Neuronal stem cell (in vitro differentiated cells): Measurements from ENCODE around the gene POP4.

Source experiments
- DNase-seq: peaks from one replicate; pipeline ENCODE4 v3.0.0-alpha.2; 2013; ENCODE audit warnings: low spot score
- H2AFZ ChIP-seq: one replicate; pipeline ENCODE4 v1.6.1; 2013; ENCODE audit warnings: mild to moderate bottlenecking, low read length, inconsistent platforms
- H2AK5ac ChIP-seq: 2 replicates; pipeline ENCODE4 v1.6.1; 2013; ENCODE audit warnings: low read depth, mild to moderate bottlenecking, inconsistent platforms, low read length, moderate library complexity, mixed read lengths
- H2BK120ac ChIP-seq: 2 replicates; pipeline ENCODE4 v1.6.1; 2013; ENCODE audit warnings: low read depth, mild to moderate bottlenecking, inconsistent platforms, low read length, moderate library complexity, mixed read lengths
- H2BK12ac ChIP-seq: one replicate; pipeline ENCODE4 v1.6.1; 2013; ENCODE audit warnings: low read length, inconsistent platforms
- H2BK15ac ChIP-seq: 2 replicates; pipeline ENCODE4 v1.6.1; 2013; ENCODE audit warnings: mild to moderate bottlenecking, low read length, inconsistent platforms, mixed read lengths
- H2BK5ac ChIP-seq: one replicate; pipeline ENCODE4 v1.6.1; 2013; ENCODE audit warnings: inconsistent platforms, mild to moderate bottlenecking, low read length, moderate library complexity
- H3K14ac ChIP-seq: one replicate; pipeline ENCODE4 v1.6.1; 2013; ENCODE audit warnings: low read length, inconsistent platforms
- H3K18ac ChIP-seq: 2 replicates; pipeline ENCODE4 v1.6.1; 2013; ENCODE audit warnings: low read length, inconsistent platforms
- H3K23ac ChIP-seq: 2 replicates; pipeline ENCODE4 v1.6.1; 2013; ENCODE audit warnings: low read depth, mild to moderate bottlenecking, mixed read lengths, low read length, inconsistent platforms; ENCODE audit not compliant: poor library complexity
- H3K27ac ChIP-seq: replicated peaks from 3 replicates; pipeline ENCODE4 v1.5.1; 2013; ENCODE audit warnings: low read length, inconsistent platforms
- H3K27me3 ChIP-seq, 3 experiments: 2 replicates each; pipeline ENCODE4 v1.6.1; 2013; ENCODE audit warnings: low read length in 3 of 3, mild to moderate bottlenecking in 2 of 3, inconsistent platforms in 1 of 3, low read depth in 1 of 3, mixed read lengths in 1 of 3, moderate library complexity in 1 of 3; ENCODE audit not compliant: control insufficient read depth in 3 of 3, insufficient read depth in 3 of 3
- H3K36me3 ChIP-seq, 2 donors: replicated peaks in 1 of 2; 2 replicates each; pipeline ENCODE4 v1.6.1; 2013; ENCODE audit warnings: low read length in 2 of 2; ENCODE audit not compliant: control insufficient read depth in 2 of 2, insufficient read depth in 2 of 2
- H3K4ac ChIP-seq: 2 replicates; pipeline ENCODE4 v1.6.1; 2013; ENCODE audit warnings: inconsistent platforms, mild to moderate bottlenecking, low read length, moderate library complexity
- H3K4me1 ChIP-seq, 2 donors: 1 replicate in 1 of 2; 2 replicates in 1 of 2; pipeline ENCODE4 v1.6.1; 2013; ENCODE audit warnings: low read length in 2 of 2, low read depth in 1 of 2; ENCODE audit not compliant: control insufficient read depth in 2 of 2, insufficient read depth in 1 of 2
- H3K4me2 ChIP-seq: one replicate; pipeline ENCODE4 v1.6.1; 2013; ENCODE audit warnings: mild to moderate bottlenecking, low read length, inconsistent platforms; ENCODE audit not compliant: insufficient read depth, poor library complexity, severe bottlenecking
- H3K4me3 ChIP-seq, 2 donors: 2 replicates each; pipeline ENCODE4 v1.5.1; 2013; ENCODE audit warnings: low read length in 2 of 2, mild to moderate bottlenecking in 2 of 2, inconsistent platforms in 1 of 2, moderate library complexity in 1 of 2
- H3K79me1 ChIP-seq: one replicate; pipeline ENCODE4 v1.6.1; 2013; ENCODE audit warnings: low read depth, mild to moderate bottlenecking, inconsistent platforms, low read length, moderate library complexity
- H3K9ac ChIP-seq: one replicate; pipeline ENCODE4 v1.6.1; 2013; ENCODE audit warnings: mild to moderate bottlenecking, low read depth, low read length, inconsistent platforms; ENCODE audit not compliant: poor library complexity
- H3K9me3 ChIP-seq, 2 donors: replicated peaks in 1 of 2; 2 replicates each; pipeline versions ENCODE3 to v1.6.1; 2013; ENCODE audit warnings: low read length in 2 of 2, mild to moderate bottlenecking in 2 of 2, inconsistent platforms in 1 of 2, low read depth in 1 of 2, mixed read lengths in 1 of 2, moderate library complexity in 1 of 2; ENCODE audit not compliant: control insufficient read depth in 2 of 2, insufficient read depth in 1 of 2
- H4K8ac ChIP-seq: one replicate; pipeline ENCODE4 v1.6.1; 2013; ENCODE audit warnings: low read depth, mild to moderate bottlenecking, inconsistent platforms, low read length, moderate library complexity
- H4K91ac ChIP-seq: one replicate; pipeline ENCODE4 v1.6.1; 2013; ENCODE audit warnings: low read length, low read depth, mild to moderate bottlenecking, inconsistent platforms; ENCODE audit not compliant: poor library complexity
- WGBS, 2 donors: extraction: QIAGEN DNeasy Blood & Tissue Kit; methylation state at CpG; one replicate each; pipeline ENCODE4 v1.1.7; 2013; ENCODE audit warnings: missing lambda C conversion rate in 2 of 2, mixed read lengths in 1 of 2; ENCODE audit not compliant: insufficient read length in 2 of 2, insufficient replicate concordance in 1 of 2; ENCODE audit errors: extremely low coverage in 2 of 2; 5-methylcytosine and 5-hydroxymethylcytosine counted together

The POP4 gene

GRCh38 chr19:29614046-29614445, 8.0 kb downstream of the POP4 start:
- H2AFZ ChIP-seq = no peak overlapping the region
- H3K27ac ChIP-seq = no peak overlapping the region
- H4K8ac ChIP-seq = no peak overlapping the region
- H3K36me3 ChIP-seq = peaks cover 30 to 71% of the 10 kb centered on the region in 2 donors
- H3K4me2 ChIP-seq = no peak overlapping the region
- no peak overlapping the region for H3K18ac ChIP-seq
- H3K4ac ChIP-seq = no peak overlapping the region
- no peak for DNase-seq
- H2AK5ac ChIP-seq = no peak overlapping the region
- peaks cover 0 to 4% (median 3%) of the 10 kb centered on the region in 3 experiments for H3K27me3 ChIP-seq
- H4K91ac ChIP-seq = no peak overlapping the region
- no CpG with 5 or more reads among the region's 7 CpGs for WGBS, 2 donors
- H2BK5ac ChIP-seq = no peak overlapping the region
- H3K4me3 ChIP-seq = no peak overlapping the region
- no peaks in the 10 kb centered on the region for H3K79me1 ChIP-seq
- H3K9ac ChIP-seq = no peak overlapping the region
- H2BK120ac ChIP-seq = no peak overlapping the region
- peaks cover 0 to 2% of the 10 kb centered on the region in 2 donors for H3K4me1 ChIP-seq
- H2BK12ac ChIP-seq = no peak overlapping the region
- H3K9me3 ChIP-seq = peaks cover 0 to 1% of the 10 kb centered on the region in 2 donors
- H2BK15ac ChIP-seq = no peak overlapping the region
- H3K14ac ChIP-seq = no peak overlapping the region
- no peak overlapping the region for H3K23ac ChIP-seq

DNA sequence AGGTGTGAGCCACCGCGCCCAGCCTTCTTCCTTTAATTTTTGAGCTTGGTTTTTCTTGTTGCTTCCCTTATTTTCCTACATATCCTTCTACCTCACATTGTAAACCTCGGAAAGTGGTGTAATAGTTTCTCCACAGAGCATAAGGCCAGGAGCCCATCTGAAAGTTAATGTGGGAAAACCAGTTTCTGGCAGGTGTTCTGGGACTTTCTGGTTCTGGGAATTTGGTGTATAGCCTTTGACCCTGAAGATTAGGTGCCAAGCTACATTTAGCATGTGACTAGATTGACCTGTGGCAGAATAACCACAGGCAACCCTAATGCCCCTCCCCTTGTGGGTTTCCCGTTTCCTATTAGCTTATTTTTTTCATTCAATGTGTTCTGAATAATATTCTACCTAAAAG, 8.7 kb downstream of the POP4 start:
- no peak overlapping the region for H3K14ac ChIP-seq
- no peak overlapping the region for H2BK15ac ChIP-seq
- H3K9me3 ChIP-seq = peaks cover 0 to 1% of the 10 kb centered on the region in 2 donors
- H3K23ac ChIP-seq = no peak overlapping the region
- H3K79me1 ChIP-seq = no peaks in the 10 kb centered on the region
- H3K36me3 ChIP-seq = peaks cover 28 to 63% of the 10 kb centered on the region in 2 donors
- no peak overlapping the region for H4K91ac ChIP-seq
- no peak overlapping the region for H2BK5ac ChIP-seq
- WGBS, 2 donors = no CpG with 5 or more reads among the region's 4 CpGs
- no peak overlapping the region for H3K4me3 ChIP-seq
- H2AK5ac ChIP-seq = no peak overlapping the region
- H3K27me3 ChIP-seq = peaks cover 0 to 10% (median 3%) of the 10 kb centered on the region in 3 experiments
- H3K4ac ChIP-seq = no peak overlapping the region
- no peak overlapping the region for H4K8ac ChIP-seq
- no peak overlapping the region for H3K4me2 ChIP-seq
- H3K27ac ChIP-seq = no peak overlapping the region
- no peak overlapping the region for H3K18ac ChIP-seq
- H2AFZ ChIP-seq = no peak overlapping the region
- DNase-seq = no peak
- H2BK12ac ChIP-seq = no peak overlapping the region
- H2BK120ac ChIP-seq = no peak overlapping the region
- peaks cover 0 to 2% of the 10 kb centered on the region in 2 donors for H3K4me1 ChIP-seq
- H3K9ac ChIP-seq = no peak overlapping the region

GRCh38 chr19:29615891-29616425, 9.9 kb downstream of the POP4 start:
- Histone ChIP-seq H3K14ac (no peak overlapping the region), H2BK120ac (no peak overlapping the region), H3K4ac (no peak overlapping the region), H3K27me3 (peaks cover 0 to 21% (median 3%) of the 10 kb centered on the region in 3 experiments), H3K23ac (no peak overlapping the region), H3K18ac (no peak overlapping the region), H3K4me1 (no peaks in the 10 kb centered on the region), H3K27ac (no peak overlapping the region), H2BK5ac (no peak overlapping the region), H2AFZ (no peak overlapping the region), H2BK15ac (no peak overlapping the region), H3K9me3 (peaks cover 0 to 1% of the 10 kb centered on the region in 2 donors), H4K91ac (no peak overlapping the region), H3K36me3 (peaks cover 28 to 57% of the 10 kb centered on the region in 2 donors), H3K79me1 (no peaks in the 10 kb centered on the region), H2AK5ac (no peak overlapping the region), H3K9ac (peak overlapping the region; percentile 54), H2BK12ac (no peak overlapping the region), H3K4me3 (no peak overlapping the region), H3K4me2 (no peak overlapping the region), H4K8ac (no peak overlapping the region)
- WGBS, 2 donors = no CpG with 5 or more reads among the region's 10 CpGs
- DNase-seq = no peak

DNA sequence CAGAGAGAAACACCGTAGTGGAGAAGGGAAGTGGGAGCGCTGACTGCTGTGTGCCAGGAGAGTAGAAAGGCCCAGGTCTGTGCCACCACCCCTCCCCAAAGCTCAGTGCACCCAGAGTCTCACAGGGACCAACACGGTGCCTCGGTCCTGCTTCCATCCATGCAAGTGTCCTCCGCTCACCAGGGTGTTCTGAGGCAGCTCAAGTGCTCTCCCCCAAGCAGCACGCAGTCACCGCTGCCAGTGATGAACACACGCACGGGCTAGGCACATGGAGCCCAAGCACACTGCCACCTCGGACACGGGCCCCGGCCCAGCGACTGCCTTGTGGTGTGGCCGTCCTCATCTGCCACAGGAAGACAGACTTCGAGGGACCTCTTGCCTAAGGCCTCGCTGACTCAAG, 10.5 kb downstream of the POP4 start:
- H3K27ac ChIP-seq = no peak overlapping the region
- H4K91ac ChIP-seq = no peak overlapping the region

More for the DNA sequence above, 10.5 kb downstream of the POP4 start:
- Histone ChIP-seq H2BK5ac (peak overlapping the region; percentile 72), H3K18ac (no peak overlapping the region), H3K79me1 (no peaks in the 10 kb centered on the region), H3K27me3 (peaks cover 0 to 26% (median 3%) of the 10 kb centered on the region in 3 experiments), H3K9ac (peak overlapping the region; percentile 15), H2BK120ac (no peak overlapping the region), H2AFZ (no peak overlapping the region), H4K8ac (peak overlapping the region; percentile 74), H3K4me1 (no peaks in the 10 kb centered on the region), H3K4me3 (no peak overlapping the region), H3K36me3 (peaks cover 25 to 51% of the 10 kb centered on the region in 2 donors), H3K4ac (no peak overlapping the region), H2BK12ac (no peak overlapping the region), H3K4me2 (no peak overlapping the region), H2AK5ac (no peak overlapping the region), H2BK15ac (no peak overlapping the region), H3K23ac (peak overlapping the region; percentile 58), H3K9me3 (peaks cover 0 to 1% of the 10 kb centered on the region in 2 donors), H3K14ac (no peak overlapping the region)
- no CpG with 5 or more reads among the region's 16 CpGs for WGBS, 2 donors
- DNase-seq = no peak
